HG02623 (cell line): ENCODE results near the gene LOXL1.
"Not testable (repeated sequence)": the region's sequence is repeated elsewhere in the genome, so short reads cannot be mapped to it uniquely, and the experiment has no call there.

Experiments
- ATAC-seq: cut with Tn5 transposase; IDR thresholded peaks from one replicate; pipeline ENCODE4 v1.9.1; 2021; ENCODE audit warnings: moderate library complexity; ENCODE audit not compliant: unreplicated experiment

Gene LOXL1

GRCh38 chr15:73972984-73973682 lies 46.9 kb downstream of the LOXL1 start:
- ATAC-seq, result no peak

DNA sequence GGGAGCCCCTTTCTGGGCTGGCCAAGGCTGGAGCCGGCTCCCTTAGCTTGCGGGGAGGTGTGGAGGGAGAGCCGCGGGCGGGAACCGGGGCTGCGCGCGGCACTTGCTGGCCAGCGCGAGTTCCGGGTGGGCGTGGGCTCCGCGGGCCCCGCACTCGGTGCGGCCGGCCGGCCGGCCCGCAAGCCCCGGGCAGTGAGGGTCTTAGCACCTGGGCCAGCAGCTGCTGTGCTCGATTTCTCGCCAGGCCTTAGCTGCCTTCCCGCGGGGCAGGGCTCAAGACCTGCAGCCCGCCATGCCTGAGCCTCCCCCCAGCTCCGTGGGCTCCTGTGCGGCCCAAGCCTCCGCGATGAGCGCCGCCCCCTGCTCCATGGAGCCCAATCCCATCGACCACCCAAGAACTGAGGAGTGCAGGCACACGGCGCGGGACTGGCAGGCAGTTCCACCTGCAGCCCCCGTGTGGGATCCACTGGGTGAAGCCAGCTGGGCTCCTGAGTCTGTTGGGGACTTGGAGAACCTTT lies 47.5 kb downstream of the LOXL1 start:
- ATAC-seq, result not testable (repeated sequence)

- ATAC-seq, result not testable (repeated sequence)
These were observed 49.3 kb downstream of the LOXL1 start for GRCh38 chr15:73975440-73976125.

- no peak for ATAC-seq
These were observed 52.6 kb downstream of the LOXL1 start for GRCh38 chr15:73978896-73979295.

GRCh38 chr15:73979636-73980035 lies 53.4 kb downstream of the LOXL1 start:
- no peak for ATAC-seq

DNA sequence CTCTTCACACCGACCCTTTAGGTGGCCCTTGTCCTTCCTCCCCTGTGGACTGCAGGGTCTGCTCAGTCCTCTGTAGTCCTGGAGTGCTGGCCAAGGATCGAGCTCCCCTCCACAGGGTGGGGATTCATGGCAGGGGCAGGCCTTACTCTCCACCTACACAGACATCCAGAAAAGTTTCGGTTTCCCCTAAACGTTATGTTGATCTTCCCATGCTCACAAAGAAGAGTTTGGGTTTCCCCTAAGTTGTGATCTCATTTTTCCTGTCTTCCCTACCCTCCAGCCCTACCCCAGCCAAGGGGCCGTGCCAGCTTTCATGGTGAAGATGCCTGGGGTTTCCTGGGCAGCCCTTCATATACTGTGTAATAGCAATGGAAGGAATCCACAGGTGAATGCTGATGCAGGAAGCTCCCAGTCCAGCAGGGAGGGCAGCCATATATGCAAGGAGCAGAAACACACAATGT lies 55.5 kb downstream of the LOXL1 start:
- ATAC-seq, result no peak

- no peak for ATAC-seq
These were observed 56.1 kb downstream of the LOXL1 start for GRCh38 chr15:73982222-73982962.

- ATAC-seq, result no peak
These were observed 57.0 kb downstream of the LOXL1 start for GRCh38 chr15:73983211-73983727.

- ATAC-seq, result no peak
These were observed 57.5 kb downstream of the LOXL1 start for GRCh38 chr15:73983773-73984172.

DNA sequence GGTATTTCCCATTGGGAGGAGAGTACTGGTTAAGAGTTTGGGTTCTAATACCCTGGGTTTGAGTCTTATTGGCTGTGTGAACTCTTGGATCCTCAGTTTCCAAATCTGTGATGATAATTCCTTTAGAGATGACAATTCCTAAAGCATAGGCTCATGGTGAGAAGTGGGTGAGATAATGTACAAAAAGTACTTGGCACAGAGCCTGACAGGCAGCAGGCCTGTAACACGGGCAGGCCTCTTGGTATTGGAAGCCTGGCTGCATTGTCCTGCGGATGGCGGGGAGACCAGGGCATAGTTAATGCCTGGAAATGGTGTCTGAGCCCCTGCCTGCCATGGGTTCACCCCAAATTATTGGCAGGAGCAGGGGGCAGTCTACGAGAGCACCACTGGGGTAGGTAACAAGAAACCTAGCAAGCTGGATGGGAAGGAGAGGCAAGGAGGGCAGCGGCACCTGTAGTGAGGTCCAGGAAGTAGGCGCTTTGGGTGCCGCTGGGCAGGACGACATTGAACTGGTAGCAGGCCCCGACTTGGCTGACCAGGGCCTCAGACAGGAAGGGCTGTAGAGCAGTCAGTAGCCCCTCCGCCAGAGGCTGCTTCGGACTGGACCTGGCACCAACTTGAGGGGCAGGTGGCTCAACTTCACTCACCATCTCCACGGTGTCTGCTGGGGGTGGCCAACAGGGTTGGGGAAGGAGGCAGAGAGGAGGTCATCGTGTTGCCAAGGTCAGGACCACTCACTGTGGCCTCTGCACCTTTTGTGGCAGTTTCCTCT lies 58.1 kb downstream of the LOXL1 start:
- ATAC-seq, result no peak

DNA sequence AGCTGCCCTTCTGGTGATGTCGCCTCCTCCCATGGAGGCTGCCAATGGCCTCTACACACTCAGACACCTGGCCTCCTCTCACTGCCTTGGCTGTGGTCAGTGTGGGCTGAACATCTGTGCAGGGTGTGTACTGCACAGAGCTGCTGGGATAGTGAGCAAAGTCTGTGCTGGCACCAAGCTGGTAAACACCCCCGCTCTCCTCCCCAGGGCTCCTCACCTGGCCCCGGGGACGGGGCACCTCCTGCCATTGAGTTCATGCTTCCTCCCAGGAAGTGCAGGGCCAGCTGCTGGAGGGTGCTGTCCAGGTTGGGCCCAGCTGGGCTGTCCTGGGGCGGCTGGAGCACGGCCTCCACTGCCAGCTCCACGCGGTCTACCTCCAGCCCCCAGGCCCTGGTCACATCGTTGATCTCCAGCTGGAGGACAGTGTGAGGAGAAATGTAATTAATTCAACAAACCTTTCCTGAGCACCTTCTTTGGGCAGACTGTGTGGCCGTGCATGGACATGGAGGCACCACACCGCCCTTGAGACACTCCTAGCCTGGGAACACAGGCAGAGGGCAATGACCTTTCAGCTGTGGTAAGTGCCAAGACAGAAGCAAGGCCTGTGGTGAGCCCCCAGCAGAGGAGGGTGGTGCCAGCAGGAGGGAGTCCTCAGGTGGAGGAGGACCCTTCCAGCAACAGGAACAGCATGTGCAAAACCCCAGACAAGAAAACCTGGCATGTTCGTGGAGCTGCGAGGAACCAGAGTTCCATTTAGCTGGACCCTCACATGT lies 59.0 kb downstream of the LOXL1 start:
- ATAC-seq, result no peak

DNA sequence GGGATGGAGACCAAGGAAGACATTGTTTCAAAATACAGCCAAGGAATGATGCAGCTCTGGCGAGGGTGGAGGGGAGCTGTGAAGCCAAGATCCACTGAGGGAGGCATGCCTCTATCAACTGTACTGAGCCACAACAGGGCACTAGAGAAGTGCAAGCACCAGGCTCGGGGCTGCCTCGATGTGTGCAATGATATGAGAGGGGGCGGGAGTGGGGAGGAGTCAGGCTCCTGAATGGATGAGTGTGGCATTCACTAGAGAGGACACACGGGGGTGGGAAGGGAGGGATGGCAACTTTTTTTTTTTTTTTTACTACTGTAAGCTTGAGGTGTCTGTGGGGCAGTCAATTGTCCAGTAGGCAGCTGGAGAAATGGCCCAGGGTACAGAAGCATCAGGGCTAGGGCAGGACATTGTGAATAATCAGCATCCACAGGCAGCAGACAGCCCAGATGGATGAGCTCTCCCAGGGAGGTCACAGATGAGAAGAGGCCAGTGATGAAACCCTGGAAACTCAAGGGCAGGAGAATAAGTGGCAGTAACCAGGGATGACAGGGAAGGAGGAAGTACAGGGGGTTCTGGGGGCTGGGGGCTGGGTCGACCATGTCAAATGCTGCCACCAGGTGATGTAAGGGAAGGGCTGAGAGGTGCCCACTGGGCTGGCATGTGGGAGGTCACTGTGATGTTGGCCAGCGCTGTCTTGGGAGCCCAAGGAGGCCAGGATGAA lies 60.0 kb downstream of the LOXL1 start:
- ATAC-seq, result no peak

- no peak for ATAC-seq
These were observed 60.5 kb downstream of the LOXL1 start for GRCh38 chr15:73986776-73987056.

GRCh38 chr15:73987250-73987649 lies 61.0 kb downstream of the LOXL1 start:
- no peak for ATAC-seq

GRCh38 chr15:73987681-73988444 lies 61.6 kb downstream of the LOXL1 start:
- ATAC-seq, result no peak

DNA sequence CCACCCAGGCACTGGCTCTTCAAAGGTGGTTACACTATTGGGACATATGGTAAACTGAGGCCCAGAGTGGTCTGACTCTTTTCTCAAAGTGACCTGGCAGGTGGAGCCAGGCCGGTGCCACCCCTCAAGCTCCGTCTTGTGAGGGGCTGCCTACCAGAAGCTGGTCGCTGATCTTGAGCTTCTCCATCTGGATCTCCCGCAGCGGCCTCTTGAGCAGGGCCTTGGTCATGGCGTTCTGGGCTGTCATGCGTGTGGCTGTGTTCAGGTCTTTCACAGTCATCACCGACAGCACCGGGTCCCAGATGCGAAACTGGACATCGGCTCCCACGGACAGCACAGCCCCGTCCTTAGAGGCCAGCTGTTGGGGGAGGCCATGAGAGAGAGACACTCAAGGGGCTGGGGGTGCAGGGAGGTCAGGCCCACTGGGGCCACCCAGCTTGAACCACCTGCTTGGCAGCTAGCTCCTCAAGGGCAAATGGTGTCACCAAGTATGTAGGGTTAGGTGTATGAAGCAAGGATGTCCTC lies 62.2 kb downstream of the LOXL1 start:
- ATAC-seq, result no peak

DNA sequence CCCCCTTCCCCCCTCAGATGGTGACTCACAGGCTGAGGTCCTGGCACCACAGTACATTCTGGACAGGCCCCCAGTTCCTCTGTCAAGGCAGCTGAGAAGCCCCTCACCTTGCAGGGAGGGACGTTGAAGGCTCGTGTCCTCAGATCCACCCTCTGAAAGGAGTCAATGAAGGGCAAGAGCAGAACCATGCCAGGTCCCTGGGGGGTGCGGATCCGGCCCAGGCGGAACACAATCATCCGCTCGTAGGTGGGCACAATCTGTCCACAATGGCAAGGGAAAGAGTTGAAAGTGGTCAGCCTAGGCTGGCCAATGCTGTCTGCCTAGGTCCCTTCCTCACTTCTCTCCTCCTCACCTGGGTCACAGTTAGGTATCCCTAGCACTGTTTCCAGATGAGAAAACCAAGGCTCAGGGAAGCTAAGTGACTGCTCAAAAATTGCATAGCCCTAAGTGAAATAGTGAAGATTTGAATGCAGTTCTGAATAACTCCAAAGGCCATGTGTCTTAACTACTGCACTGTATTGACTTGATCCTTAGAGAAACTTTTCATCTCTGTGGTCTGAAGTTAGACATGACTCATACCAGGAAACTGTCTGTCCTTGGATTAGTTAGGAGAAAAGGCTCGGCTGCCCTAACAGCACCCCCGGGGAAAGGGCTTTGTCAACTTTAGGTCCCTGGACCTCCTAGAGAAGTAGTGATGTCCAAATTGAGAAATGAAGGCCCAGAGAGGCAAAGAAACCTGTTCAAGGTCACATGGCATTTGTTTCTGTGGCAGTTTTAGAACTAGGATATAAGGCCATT lies 62.9 kb downstream of the LOXL1 start:
- no peak for ATAC-seq
